ENCODE measurements around the gene LRRC3.
"Not testable (repeated sequence)": the region's sequence is repeated elsewhere in the genome, so short reads cannot be mapped to it uniquely, and the experiment has no call there.

The LRRC3 gene

GRCh38 chr21:44496564-44497550 lies 41.5 kb downstream of the LRRC3 start:
- no peak overlapping the region for H3K4me3 ChIP-seq (ENCODE audit: insufficient read depth, low read depth, low read length, poor library complexity, severe bottlenecking)
- H3K27me3 ChIP-seq (replicated peaks; ENCODE audit: control insufficient read depth, insufficient read depth, low read length, poor library complexity, severe bottlenecking) = peaks cover 3% of the 10 kb centered on the region
- H3K9me3 ChIP-seq (ENCODE audit: control insufficient read depth, low read length) = no peaks in the 10 kb centered on the region
- H3K4me1 ChIP-seq (ENCODE audit: control insufficient read depth, insufficient read depth, low read length, poor library complexity, severe bottlenecking) = no peaks in the 10 kb centered on the region
- DNase-seq = no peak
- no peaks in the 10 kb centered on the region for H3K36me3 ChIP-seq (ENCODE audit: control insufficient read depth, insufficient read depth, low read length)
- H3K27ac ChIP-seq (ENCODE audit: insufficient read depth, low read length, poor library complexity, severe bottlenecking) = no peak overlapping the region

GRCh38 chr21:44497703-44498126 lies 42.4 kb downstream of the LRRC3 start:
- no peaks in the 10 kb centered on the region for H3K9me3 ChIP-seq (ENCODE audit: control insufficient read depth, low read length)
- H3K27me3 ChIP-seq (replicated peaks; ENCODE audit: control insufficient read depth, insufficient read depth, low read length, poor library complexity, severe bottlenecking) = peaks cover 3% of the 10 kb centered on the region
- no peak overlapping the region for H3K27ac ChIP-seq (ENCODE audit: insufficient read depth, low read length, poor library complexity, severe bottlenecking)
- DNase-seq = no peak
- no peaks in the 10 kb centered on the region for H3K4me1 ChIP-seq (ENCODE audit: control insufficient read depth, insufficient read depth, low read length, poor library complexity, severe bottlenecking)
- H3K36me3 ChIP-seq (ENCODE audit: control insufficient read depth, insufficient read depth, low read length) = no peaks in the 10 kb centered on the region
- no peak overlapping the region for H3K4me3 ChIP-seq (ENCODE audit: insufficient read depth, low read depth, low read length, poor library complexity, severe bottlenecking)

GRCh38 chr21:44498280-44499210 lies 43.2 kb downstream of the LRRC3 start:
- no peak for DNase-seq
- no peak overlapping the region for H3K4me3 ChIP-seq (ENCODE audit: insufficient read depth, low read depth, low read length, poor library complexity, severe bottlenecking)
- no peaks in the 10 kb centered on the region for H3K36me3 ChIP-seq (ENCODE audit: control insufficient read depth, insufficient read depth, low read length)
- no peak overlapping the region for H3K27ac ChIP-seq (ENCODE audit: insufficient read depth, low read length, poor library complexity, severe bottlenecking)
- H3K9me3 ChIP-seq (ENCODE audit: control insufficient read depth, low read length) = no peaks in the 10 kb centered on the region
- peaks cover 3% of the 10 kb centered on the region for H3K27me3 ChIP-seq (replicated peaks; ENCODE audit: control insufficient read depth, insufficient read depth, low read length, poor library complexity, severe bottlenecking)
- no peaks in the 10 kb centered on the region for H3K4me1 ChIP-seq (ENCODE audit: control insufficient read depth, insufficient read depth, low read length, poor library complexity, severe bottlenecking)

GRCh38 chr21:44499211-44499560 lies 43.9 kb downstream of the LRRC3 start:
- Histone ChIP-seq H3K4me3 (ENCODE audit: insufficient read depth, low read depth, low read length, poor library complexity, severe bottlenecking) (no peak overlapping the region), H3K27ac (ENCODE audit: insufficient read depth, low read length, poor library complexity, severe bottlenecking) (no peak overlapping the region), H3K36me3 (ENCODE audit: control insufficient read depth, insufficient read depth, low read length) (no peaks in the 10 kb centered on the region), H3K9me3 (ENCODE audit: control insufficient read depth, low read length) (no peaks in the 10 kb centered on the region), H3K27me3 (replicated peaks; ENCODE audit: control insufficient read depth, insufficient read depth, low read length, poor library complexity, severe bottlenecking) (peaks cover 3% of the 10 kb centered on the region), H3K4me1 (ENCODE audit: control insufficient read depth, insufficient read depth, low read length, poor library complexity, severe bottlenecking) (no peaks in the 10 kb centered on the region)
- DNase-seq = no peak

GRCh38 chr21:44499631-44500030 lies 44.3 kb downstream of the LRRC3 start:
- no peak for DNase-seq
- no peaks in the 10 kb centered on the region for H3K9me3 ChIP-seq (ENCODE audit: control insufficient read depth, low read length)
- no peak overlapping the region for H3K4me3 ChIP-seq (ENCODE audit: insufficient read depth, low read depth, low read length, poor library complexity, severe bottlenecking)
- H3K27ac ChIP-seq (ENCODE audit: insufficient read depth, low read length, poor library complexity, severe bottlenecking) = no peak overlapping the region
- no peaks in the 10 kb centered on the region for H3K36me3 ChIP-seq (ENCODE audit: control insufficient read depth, insufficient read depth, low read length)
- no peaks in the 10 kb centered on the region for H3K4me1 ChIP-seq (ENCODE audit: control insufficient read depth, insufficient read depth, low read length, poor library complexity, severe bottlenecking)
- peaks cover 3% of the 10 kb centered on the region for H3K27me3 ChIP-seq (replicated peaks; ENCODE audit: control insufficient read depth, insufficient read depth, low read length, poor library complexity, severe bottlenecking)

- H3K4me3 ChIP-seq (ENCODE audit: insufficient read depth, low read depth, low read length, poor library complexity, severe bottlenecking) = no peak overlapping the region
- H3K27me3 ChIP-seq (replicated peaks; ENCODE audit: control insufficient read depth, insufficient read depth, low read length, poor library complexity, severe bottlenecking) = peaks cover 3% of the 10 kb centered on the region
- H3K27ac ChIP-seq (ENCODE audit: insufficient read depth, low read length, poor library complexity, severe bottlenecking) = no peak overlapping the region
- no peak for DNase-seq
- no peaks in the 10 kb centered on the region for H3K36me3 ChIP-seq (ENCODE audit: control insufficient read depth, insufficient read depth, low read length)
- H3K9me3 ChIP-seq (ENCODE audit: control insufficient read depth, low read length) = no peaks in the 10 kb centered on the region
- H3K4me1 ChIP-seq (ENCODE audit: control insufficient read depth, insufficient read depth, low read length, poor library complexity, severe bottlenecking) = no peaks in the 10 kb centered on the region
Observed at GRCh38 chr21:44500111-44500510, 44.8 kb downstream of the LRRC3 start.

- Histone ChIP-seq H3K27me3 (replicated peaks; ENCODE audit: control insufficient read depth, insufficient read depth, low read length, poor library complexity, severe bottlenecking) (no peaks in the 10 kb centered on the region), H3K36me3 (ENCODE audit: control insufficient read depth, insufficient read depth, low read length) (no peaks in the 10 kb centered on the region), H3K4me1 (ENCODE audit: control insufficient read depth, insufficient read depth, low read length, poor library complexity, severe bottlenecking) (no peaks in the 10 kb centered on the region), H3K4me3 (ENCODE audit: insufficient read depth, low read depth, low read length, poor library complexity, severe bottlenecking) (no peak overlapping the region), H3K9me3 (ENCODE audit: control insufficient read depth, low read length) (no peaks in the 10 kb centered on the region), H3K27ac (ENCODE audit: insufficient read depth, low read length, poor library complexity, severe bottlenecking) (no peak overlapping the region)
- no peak for DNase-seq
Observed at GRCh38 chr21:44502171-44502958, 47.1 kb downstream of the LRRC3 start.

- H3K27ac ChIP-seq (ENCODE audit: insufficient read depth, low read length, poor library complexity, severe bottlenecking); H3K27me3 ChIP-seq (replicated peaks; ENCODE audit: control insufficient read depth, insufficient read depth, low read length, poor library complexity, severe bottlenecking); H3K36me3 ChIP-seq (ENCODE audit: control insufficient read depth, insufficient read depth, low read length); DNase-seq; H3K4me1 ChIP-seq (ENCODE audit: control insufficient read depth, insufficient read depth, low read length, poor library complexity, severe bottlenecking); H3K4me3 ChIP-seq (ENCODE audit: insufficient read depth, low read depth, low read length, poor library complexity, severe bottlenecking); H3K9me3 ChIP-seq (ENCODE audit: control insufficient read depth, low read length): not testable (repeated sequence)
Observed at GRCh38 chr21:44503006-44503889, 47.9 kb downstream of the LRRC3 start.

- DNase-seq = no peak
Observed at GRCh38 chr21:44503901-44504399, 48.6 kb downstream of the LRRC3 start.

More at GRCh38 chr21:44503901-44504399, 48.6 kb downstream of the LRRC3 start:
- H3K27ac ChIP-seq (ENCODE audit: insufficient read depth, low read length, poor library complexity, severe bottlenecking) = no peak overlapping the region
- H3K4me1 ChIP-seq (ENCODE audit: control insufficient read depth, insufficient read depth, low read length, poor library complexity, severe bottlenecking) = no peaks in the 10 kb centered on the region
- no peaks in the 10 kb centered on the region for H3K9me3 ChIP-seq (ENCODE audit: control insufficient read depth, low read length)
- H3K4me3 ChIP-seq (ENCODE audit: insufficient read depth, low read depth, low read length, poor library complexity, severe bottlenecking) = no peak overlapping the region
- no peaks in the 10 kb centered on the region for H3K36me3 ChIP-seq (ENCODE audit: control insufficient read depth, insufficient read depth, low read length)
- H3K27me3 ChIP-seq (replicated peaks; ENCODE audit: control insufficient read depth, insufficient read depth, low read length, poor library complexity, severe bottlenecking) = no peaks in the 10 kb centered on the region

Measured in effector memory CD4-positive, alpha-beta T cell (primary cell).